NB4 (cell line): ENCODE measurements around the gene ZFP36L1.

Experiments
- DNase-seq: peaks from one replicate; pipeline ENCODE4 v3.0.0; 2010; ENCODE audit warnings: low read depth
- H3K4me3 ChIP-seq: one replicate; pipeline ENCODE4 v1.5.1; 2011; ENCODE audit warnings: mild to moderate bottlenecking, low read depth, low read length, moderate library complexity
- MYC ChIP-seq: IDR thresholded peaks from 2 replicates; pipeline ENCODE4 v1.6.1; 2011; ENCODE audit warnings: low read depth, low read length
- POLR2A ChIP-seq: IDR thresholded peaks from 2 replicates; pipeline ENCODE4 v1.6.1; 2011; ENCODE audit warnings: mild to moderate bottlenecking; ENCODE audit not compliant: insufficient read length; ENCODE audit errors: extremely low read depth
- TF ChIP-seq, protein P1 (sequence below): IDR thresholded peaks from 2 replicates; pipeline ENCODE4 v1.6.1; 2011; ENCODE audit warnings: low read depth, low read length
- TF ChIP-seq, protein P2 (sequence below): IDR thresholded peaks from one replicate; pipeline ENCODE4 v1.5.1; 2012; ENCODE audit warnings: low read depth, low read length

The ZFP36L1 gene

DNA sequence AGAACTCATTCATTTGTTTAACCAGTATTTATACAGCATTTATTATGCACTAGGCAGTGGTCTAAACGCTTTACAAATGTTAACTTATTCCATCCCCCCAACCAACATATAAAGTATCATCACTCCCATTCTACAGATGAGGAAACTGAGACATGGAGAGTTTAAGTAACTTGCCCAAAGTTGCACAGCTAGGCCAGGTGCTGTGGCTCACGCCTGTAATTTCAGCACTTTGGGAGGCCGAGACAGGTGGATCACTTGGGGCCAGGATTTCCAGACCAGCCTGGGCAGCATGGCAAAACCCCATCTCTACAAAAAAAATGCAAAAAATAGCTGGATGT lies 37.9 kb downstream of the ZFP36L1 start:
- H3K4me3 ChIP-seq: no peak overlapping the region
- no peak for DNase-seq
- TF ChIP-seq, protein P1, sequence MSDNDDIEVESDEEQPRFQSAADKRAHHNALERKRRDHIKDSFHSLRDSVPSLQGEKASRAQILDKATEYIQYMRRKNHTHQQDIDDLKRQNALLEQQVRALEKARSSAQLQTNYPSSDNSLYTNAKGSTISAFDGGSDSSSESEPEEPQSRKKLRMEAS: no peak
- TF ChIP-seq POLR2A: no peak
- TF ChIP-seq MYC: no peak
- TF ChIP-seq, protein P2, sequence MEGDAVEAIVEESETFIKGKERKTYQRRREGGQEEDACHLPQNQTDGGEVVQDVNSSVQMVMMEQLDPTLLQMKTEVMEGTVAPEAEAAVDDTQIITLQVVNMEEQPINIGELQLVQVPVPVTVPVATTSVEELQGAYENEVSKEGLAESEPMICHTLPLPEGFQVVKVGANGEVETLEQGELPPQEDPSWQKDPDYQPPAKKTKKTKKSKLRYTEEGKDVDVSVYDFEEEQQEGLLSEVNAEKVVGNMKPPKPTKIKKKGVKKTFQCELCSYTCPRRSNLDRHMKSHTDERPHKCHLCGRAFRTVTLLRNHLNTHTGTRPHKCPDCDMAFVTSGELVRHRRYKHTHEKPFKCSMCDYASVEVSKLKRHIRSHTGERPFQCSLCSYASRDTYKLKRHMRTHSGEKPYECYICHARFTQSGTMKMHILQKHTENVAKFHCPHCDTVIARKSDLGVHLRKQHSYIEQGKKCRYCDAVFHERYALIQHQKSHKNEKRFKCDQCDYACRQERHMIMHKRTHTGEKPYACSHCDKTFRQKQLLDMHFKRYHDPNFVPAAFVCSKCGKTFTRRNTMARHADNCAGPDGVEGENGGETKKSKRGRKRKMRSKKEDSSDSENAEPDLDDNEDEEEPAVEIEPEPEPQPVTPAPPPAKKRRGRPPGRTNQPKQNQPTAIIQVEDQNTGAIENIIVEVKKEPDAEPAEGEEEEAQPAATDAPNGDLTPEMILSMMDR: no peak

DNA sequence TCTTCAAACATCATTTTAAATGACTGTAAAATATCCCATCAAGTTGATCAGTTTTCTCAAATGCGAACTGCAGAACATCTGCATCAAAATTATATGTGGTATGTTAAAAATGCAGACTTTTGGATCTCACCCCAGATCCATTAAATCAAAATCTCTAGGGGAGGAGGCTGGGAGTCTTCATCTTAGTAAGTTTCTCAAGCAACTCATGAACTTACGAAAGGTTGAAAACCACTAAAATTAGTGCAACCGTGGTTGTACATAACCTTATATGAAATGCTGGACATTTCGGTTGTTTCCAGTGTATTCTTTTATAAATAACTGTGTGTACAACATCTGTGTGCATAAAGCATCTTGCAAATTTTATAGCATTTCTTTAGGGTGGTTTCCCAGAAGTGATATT lies 39.2 kb downstream of the ZFP36L1 start:
- TF ChIP-seq, protein P1: no peak
- TF ChIP-seq, protein P2: no peak
- TF ChIP-seq MYC (no peak), POLR2A (no peak)
- H3K4me3 ChIP-seq: no peak overlapping the region
- DNase-seq: no peak

DNA sequence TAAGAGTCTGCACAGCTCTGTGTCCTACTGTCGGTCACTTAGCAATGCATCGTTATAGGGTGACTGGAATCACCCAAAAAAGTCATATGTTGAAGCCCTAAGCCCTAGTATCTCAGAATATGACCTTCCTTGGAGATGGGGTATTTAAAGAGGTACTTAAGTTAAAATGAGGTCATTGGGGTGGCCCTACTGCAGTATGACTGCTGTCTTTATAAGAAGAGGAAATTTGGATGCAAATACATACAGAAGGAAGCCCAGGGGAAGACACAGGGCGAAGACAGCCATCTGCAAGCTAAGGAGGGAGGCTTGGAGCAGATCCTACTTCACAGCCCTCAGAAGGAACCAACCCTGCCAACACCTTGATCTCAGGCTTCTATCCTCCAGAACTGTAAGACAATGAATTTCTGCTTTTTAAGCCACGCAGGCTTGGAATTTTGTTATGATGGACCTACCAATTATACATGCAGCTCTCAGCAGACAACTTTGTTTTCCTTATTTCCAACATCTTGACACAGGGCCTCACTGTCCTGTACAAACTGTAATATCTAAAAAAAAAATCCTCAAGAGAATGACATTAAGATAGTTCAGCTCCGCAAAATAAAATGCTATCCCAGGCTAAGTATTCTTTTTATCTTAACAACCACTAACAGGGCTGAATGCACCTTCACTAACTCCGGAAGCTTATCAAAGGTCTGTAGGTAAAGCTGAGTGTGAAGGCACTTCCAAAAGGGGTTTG lies 40.4 kb downstream of the ZFP36L1 start:
- no peak for DNase-seq
- H3K4me3 ChIP-seq: no peak overlapping the region
- TF ChIP-seq, protein P2: no peak
- TF ChIP-seq POLR2A: no peak
- TF ChIP-seq, protein P1: no peak
- no peak for TF ChIP-seq MYC

DNA sequence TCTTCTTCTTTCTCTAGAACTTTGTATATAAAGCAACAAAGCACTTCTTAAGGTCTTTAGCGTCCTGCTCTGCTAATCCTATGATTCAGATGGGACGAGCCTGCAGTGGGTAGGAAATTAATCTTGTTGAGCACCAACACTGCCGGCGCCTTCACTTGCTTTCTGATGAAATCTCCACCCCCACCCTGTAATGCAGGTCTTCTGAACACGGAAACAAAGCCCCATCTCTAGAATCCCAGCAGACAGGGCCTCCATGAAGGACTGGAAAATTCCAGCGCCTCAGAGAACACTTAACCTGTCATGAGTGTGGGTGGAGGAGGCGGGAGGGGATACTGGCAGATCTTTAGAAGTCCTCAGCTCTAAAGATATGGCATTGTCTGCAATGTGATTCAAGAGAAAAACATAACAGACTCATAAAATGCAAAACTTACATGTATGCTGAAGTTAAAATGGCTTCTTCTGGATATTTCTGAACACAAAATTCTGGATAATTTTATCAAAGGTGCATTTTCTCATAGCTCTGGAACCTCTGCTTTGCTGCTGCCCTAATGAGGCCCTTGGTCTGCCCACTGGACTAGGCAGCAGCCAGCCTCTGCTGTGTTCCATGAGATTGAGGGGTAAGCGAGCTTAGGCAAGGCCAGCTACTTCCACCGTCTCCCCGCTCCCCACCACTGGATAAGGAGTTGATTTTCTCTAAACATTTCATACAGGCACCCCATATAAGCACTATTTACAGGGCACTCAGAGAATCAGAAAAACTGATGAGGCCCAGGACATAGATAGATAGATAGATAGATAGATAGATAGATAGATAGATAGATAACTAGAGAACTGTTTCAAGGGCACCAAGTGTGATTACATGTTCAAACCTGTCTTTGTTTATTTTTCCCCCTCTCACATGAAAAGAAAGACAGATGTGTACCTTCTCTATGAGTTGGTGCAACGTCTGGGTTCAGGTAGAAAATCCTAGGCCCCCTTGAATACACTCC lies 43.1 kb downstream of the ZFP36L1 start:
- DNase-seq: no peak
- no peak for TF ChIP-seq MYC
- TF ChIP-seq, protein P1: no peak
- H3K4me3 ChIP-seq: no peak overlapping the region

DNA sequence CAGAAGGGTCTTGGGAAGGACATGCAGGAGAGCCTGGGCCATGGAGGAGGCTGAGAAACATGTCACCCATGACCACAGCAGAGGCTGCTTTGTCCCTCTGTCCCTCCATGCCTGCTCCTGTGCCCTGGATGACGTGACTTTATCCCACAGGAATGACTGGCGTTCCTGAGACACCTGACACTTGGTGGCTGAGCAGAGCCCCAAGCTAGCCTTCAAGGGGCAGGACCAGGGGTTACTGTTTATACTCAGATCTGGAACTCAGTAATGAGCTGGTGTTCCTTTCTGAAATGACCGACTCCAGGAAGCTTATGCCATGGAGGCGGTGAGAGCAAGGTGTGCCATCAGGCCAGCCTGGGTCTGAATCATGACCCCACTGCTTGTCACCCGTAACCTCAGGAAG lies 44.2 kb downstream of the ZFP36L1 start:
- TF ChIP-seq MYC (no peak), POLR2A (no peak)
- TF ChIP-seq, protein P2: no peak
- TF ChIP-seq, protein P1: no peak
- H3K4me3 ChIP-seq: no peak overlapping the region
- no peak for DNase-seq

DNA sequence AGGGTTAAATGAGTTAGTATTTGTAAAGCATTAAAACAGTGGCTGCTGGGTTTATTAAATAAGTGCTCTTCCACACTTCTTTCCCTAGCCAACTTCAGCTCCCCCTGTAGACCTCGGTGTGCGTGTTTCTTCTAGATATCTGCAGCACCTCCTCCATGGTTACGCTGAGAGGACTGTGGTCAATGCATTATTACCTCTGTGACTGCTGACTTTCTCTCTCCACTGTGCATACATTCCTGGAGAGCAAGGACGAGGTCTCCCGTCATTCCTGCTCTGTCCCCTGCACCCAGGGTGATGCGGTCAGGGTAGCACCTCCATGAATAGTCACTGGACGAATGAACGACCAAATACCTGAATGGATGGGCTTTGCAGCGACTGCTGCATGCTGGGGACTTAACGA lies 44.6 kb downstream of the ZFP36L1 start:
- TF ChIP-seq, protein P2: no peak
- TF ChIP-seq MYC (no peak), POLR2A (no peak)
- TF ChIP-seq, protein P1: no peak
- DNase-seq: no peak
- no peak overlapping the region for H3K4me3 ChIP-seq
